ENCODE results near the gene MYOM1.

DNA sequence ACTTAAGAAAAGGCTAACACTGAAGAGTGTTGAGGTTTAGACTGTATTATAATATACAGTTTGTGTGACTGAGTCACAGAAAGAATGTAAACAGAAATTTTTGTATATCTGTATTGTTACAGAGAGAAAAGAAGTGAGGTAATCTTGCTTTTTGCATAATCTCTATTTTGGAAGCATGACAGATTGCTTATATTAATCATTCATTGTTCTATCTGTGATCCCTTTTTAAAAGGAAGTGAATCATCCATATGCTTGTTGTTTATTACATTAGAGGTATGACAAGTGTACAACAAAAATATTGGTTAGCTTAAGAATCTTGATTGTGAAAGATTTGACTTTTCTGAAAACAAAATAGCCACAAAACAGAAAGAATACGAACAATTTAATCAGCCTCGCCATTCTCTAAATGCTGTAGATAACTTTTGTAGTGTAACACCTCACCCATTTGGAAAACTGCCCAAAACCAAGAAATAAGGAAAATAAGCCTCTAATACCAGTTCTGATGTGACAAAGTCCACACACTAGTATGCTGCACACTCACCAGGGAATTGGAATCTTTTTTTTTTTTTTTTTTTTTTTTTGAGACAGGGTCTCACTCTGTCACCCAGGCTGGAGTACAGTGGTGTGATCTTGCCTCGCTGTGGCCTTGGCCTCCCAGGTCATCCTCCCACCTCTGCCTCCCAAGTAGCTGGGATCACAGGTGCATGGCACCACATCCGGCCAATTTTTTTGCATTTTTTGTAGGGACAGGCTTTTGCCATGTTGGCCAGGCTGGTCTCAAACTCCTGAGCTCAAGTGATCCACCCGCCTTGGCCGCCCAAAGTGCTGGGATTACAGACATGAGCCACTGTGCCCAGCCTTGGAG, 115.3 kb downstream of the MYOM1 start:
- no peak for TF ChIP-seq POLR2A (IDR thresholded peaks at IDR 0.05; ENCODE audit: low read length)
- TF ChIP-seq GATA1 (IDR thresholded peaks at IDR 0.05; ENCODE audit: low read depth, low read length), result no peak
